SW480 (cell line): ENCODE results near the gene CAMSAP1.

Experiments used
- DNase-seq: peaks from one replicate; pipeline ENCODE4 v3.0.0-alpha.2; 2016; ENCODE audit warnings: low spot score

CAMSAP1 gene

DNA sequence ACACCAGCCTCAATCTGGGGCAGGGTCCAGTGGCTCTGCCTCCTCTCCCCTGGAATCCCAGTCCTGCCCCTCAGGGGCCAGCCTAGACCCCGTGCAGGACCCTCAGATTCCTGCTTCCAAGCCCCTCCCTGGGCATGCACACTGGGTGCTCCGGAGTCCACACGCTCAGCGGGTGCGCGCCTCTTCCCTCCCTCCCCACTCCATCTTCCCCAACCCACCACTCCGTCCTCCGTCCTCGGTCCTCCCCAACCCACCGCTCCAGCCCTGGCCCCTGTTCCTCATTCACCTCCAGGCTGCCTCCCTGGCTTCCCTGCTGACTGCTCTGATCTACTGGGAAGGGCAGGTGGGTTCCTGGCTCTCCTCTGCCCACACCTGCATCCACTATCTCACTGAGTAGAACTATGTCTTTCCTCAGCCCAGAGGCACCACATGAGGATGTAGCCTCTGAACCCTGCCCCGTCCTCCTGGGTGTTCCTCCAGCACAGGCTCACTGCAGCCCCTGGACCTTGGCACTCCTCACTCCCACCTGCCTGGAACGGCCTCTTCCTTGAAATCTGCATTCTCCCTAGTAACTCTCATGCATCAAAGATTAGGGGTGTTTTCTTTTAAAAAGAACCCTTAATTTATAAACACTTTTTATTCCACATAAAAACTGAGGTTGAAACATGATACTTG is 92.8 kb downstream of the CAMSAP1 start:
- no peak for DNase-seq

- DNase-seq, result no peak
Observed at GRCh38 chr9:135813671-135814290, 93.6 kb downstream of the CAMSAP1 start.

DNA sequence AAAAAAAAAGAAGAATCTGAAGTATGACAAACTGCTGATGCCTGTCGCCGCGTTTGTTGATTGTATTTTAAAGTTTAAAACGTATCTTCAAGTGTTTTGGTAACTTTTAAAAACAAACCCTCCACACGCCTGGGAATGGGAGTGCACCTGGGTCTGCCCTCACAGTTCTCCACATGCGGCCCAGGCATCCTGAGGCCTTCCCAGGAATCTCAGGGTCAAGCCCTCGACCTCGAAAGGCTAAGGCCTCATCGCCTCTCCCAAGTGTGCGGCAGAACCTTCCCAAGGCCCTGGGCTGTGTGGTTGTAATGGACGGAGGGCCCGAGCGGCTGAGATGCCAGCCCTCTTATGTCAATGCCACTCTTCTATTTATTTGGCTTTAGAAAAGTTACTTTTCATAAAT is 94.4 kb downstream of the CAMSAP1 start:
- DNase-seq, result no peak

DNA sequence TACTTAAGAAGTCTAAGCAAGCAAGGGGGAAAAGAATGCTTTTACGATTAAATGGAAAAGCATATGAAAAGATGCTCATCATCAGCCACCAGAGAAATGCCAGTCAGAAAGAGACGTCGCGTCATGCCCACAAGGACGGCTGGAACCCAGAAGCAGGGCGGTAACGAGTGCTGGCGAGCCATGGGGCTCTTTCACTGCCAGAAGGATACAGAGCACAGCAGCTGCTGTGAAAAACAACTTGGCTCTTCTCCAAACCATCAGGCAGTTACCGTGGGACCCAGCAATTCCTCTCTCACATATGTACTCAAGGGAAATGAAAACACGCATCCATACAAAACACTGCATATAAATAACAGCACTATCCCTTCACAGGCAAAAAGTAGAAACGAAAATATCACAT is 95.5 kb downstream of the CAMSAP1 start:
- DNase-seq, result no peak

GRCh38 chr9:135810806-135811575 is 96.4 kb downstream of the CAMSAP1 start:
- DNase-seq, result no peak

- no peak for DNase-seq
Observed at GRCh38 chr9:135809166-135809565, 98.2 kb downstream of the CAMSAP1 start.

GRCh38 chr9:135805422-135806022 is 101.8 kb downstream of the CAMSAP1 start:
- DNase-seq, result no peak

DNA sequence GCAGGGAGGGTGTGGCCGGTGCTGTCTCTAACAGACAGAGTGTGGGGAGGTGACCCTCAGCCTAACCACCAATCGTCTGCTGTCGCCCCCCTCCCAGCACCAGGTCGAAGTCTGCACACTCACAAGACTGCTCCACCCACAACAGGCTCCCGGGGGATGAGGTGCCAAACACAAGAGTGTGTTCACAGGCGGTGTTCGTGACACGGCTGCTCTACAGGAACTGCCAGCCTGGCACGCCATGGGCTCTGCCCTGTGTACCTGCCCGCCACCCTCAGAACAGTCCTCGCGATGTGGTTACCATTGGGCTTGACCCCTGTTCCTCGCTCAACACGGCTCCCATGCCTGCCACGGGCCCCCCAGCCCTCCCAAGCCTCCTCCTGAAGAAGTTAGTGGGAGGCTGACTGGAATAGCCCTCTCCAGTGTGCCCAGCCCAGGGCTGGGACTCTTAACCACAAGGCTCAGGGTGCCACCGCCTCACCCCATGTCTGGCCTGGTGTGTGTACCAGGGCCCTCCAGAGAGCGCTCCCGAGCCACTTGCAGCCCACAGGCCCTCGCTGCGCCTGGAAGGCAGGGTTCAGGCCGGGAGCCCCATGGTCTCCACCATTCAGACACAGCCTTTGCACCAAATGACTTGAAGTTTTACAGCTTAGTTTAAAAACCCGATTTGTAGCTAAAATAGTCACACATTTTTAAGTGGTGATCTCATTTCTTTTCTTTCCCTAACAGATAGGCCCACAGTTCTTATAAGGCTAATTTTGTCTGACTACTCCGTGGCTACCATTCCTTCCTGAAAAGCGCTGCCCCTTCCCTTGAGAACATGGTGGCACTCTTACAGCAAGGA is 102.5 kb downstream of the CAMSAP1 start:
- no peak for DNase-seq

- no peak for DNase-seq
Observed at GRCh38 chr9:135803441-135803840, 103.9 kb downstream of the CAMSAP1 start.

GRCh38 chr9:135802876-135803419 is 104.4 kb downstream of the CAMSAP1 start:
- no peak for DNase-seq

- DNase-seq, result no peak
Observed at GRCh38 chr9:135801070-135801469, 106.3 kb downstream of the CAMSAP1 start.

- no peak for DNase-seq
Observed at GRCh38 chr9:135799261-135799660, 108.1 kb downstream of the CAMSAP1 start.

GRCh38 chr9:135798263-135798585 is 109.1 kb downstream of the CAMSAP1 start:
- no peak for DNase-seq

- peak; percentile 30 for DNase-seq
Observed at GRCh38 chr9:135797507-135798262, 109.7 kb downstream of the CAMSAP1 start.

DNA sequence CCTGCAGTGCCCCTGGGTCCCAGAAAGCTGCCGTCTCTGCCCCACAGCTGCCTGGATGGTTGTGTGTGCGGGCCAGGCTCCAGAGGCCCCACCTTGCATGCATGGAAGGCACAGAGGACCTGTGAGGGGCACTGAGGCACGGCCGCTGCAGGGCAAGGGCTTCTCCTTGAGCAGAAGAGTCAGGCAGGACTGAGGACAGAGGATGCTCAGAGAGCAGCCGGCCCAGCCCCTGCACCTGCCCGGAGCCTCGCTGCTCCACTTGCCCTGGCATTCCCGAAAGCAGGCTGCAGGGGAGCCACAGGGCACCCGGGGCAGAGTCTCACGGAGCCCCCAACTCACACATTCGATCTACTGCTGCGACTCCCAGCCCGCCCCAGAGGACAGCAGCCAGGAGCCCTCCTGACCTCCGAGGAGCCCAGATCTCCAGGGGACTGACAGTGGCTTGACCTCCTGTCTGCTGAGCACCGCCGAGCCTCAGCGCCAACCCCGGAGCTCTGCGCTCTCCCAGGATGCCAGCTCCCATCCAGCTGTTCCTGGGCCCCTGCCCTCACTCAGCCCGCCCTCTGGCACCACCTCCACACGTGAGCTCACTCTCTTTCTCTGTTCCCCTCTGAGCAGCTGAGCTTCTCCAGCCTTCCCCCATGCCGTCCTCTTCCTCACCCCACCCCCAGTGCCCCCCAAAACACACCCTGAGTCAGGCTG is 110.4 kb downstream of the CAMSAP1 start:
- no peak for DNase-seq

- no peak for DNase-seq
Observed at GRCh38 chr9:135795391-135795790, 112.0 kb downstream of the CAMSAP1 start.

DNA sequence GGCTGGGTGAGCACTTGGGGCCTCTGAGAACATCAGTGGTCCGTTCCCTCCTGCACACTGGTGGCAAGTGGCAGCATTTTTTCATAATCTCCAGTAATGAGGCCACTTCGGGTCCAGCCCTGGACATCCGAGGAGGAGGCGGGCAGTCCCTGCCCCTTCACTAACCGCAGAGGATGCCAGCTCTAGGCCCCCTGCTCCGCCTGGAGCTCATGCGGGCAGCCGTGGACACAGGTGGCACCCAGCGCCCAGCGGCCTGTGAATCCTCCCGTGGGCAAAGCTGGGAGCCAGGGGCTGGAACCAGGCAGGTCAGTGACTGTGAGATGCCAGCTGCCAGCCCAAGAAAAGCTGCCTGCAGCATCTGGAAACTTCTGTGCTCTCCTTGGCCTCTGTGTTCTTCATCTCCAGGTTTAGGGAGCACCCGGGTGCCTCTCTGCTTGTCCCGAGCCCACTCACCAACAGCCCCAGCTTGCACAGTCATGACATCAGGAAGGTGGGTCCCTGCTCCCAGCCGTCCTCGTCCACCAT is 112.9 kb downstream of the CAMSAP1 start:
- no peak for DNase-seq

- no peak for DNase-seq
Observed at GRCh38 chr9:135794057-135794335, 113.3 kb downstream of the CAMSAP1 start.

GRCh38 chr9:135793221-135794056 is 113.9 kb downstream of the CAMSAP1 start:
- DNase-seq, result no peak
